ENCODE results near the gene SRRT.

GRCh38 chr7:100908512-100908911 lies 33.6 kb downstream of the SRRT start:
- TF ChIP-seq CTCF (IDR thresholded peaks at IDR 0.05) (no peak), EZH2 (IDR thresholded peaks at IDR 0.05; ENCODE audit: borderline replicate concordance, insufficient read depth, low read depth, low read length, poor library complexity, severe bottlenecking) (no peak)
